Cardiac fibroblast (primary cell): Measurements from ENCODE around the gene CNTNAP2.
A peak's percentile ranks its signal among the peaks of the same experiment; 100 is the strongest.

Experiments used
- DNase-seq, 2 donors: peaks; one replicate each; pipeline versions ENCODE4 v3.0.0 to v3.0.0-alpha.2; 2010; ENCODE audit warnings: low read depth in 2 of 2
- H3K4me3 ChIP-seq, 2 donors: replicated peaks in 1 of 2; 1 replicate in 1 of 2; 2 replicates in 1 of 2; pipeline ENCODE4 v1.5.1; 2011; ENCODE audit warnings: low read depth in 2 of 2, low read length in 2 of 2, mild to moderate bottlenecking in 2 of 2, moderate library complexity in 1 of 2
- CTCF ChIP-seq: IDR thresholded peaks from one replicate; pipeline ENCODE4 v1.5.1; 2011; ENCODE audit warnings: low read depth, mild to moderate bottlenecking, low read length, inconsistent platforms

CNTNAP2 gene

GRCh38 chr7:148201992-148202391, 2085.4 kb downstream of the CNTNAP2 start:
- DNase-seq: no peak
- H3K4me3 ChIP-seq: no peak overlapping the region
- no peak for TF ChIP-seq CTCF

- no peak for DNase-seq
- no peak for TF ChIP-seq CTCF
- H3K4me3 ChIP-seq: no peak overlapping the region
These were observed 2088.2 kb downstream of the CNTNAP2 start for GRCh38 chr7:148204639-148205304.

DNA sequence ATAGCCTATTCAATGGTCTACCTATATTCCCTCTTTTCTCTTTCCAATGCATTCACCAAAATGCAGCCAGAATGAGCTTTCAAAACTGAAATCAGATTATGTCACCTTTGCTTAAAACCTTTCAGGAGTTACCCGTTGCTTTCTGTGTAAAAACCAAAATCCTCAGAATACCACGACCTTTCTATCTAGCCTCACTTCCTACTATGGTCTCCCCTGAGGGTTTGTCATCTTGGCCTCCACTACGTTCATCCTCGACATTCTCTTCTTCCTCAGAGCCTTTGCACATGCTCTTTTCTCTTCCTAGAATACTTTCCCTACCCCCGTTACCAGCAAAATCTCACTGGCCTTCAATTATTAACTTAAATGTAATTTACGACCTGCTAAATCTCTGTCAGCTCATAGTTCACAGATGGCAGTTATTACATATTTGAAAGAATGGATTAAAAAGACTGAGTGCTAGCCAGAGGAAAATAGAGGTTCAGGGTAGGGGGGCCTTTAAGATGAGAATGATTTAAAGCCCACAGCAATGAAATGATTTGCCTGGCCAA, 2093.1 kb downstream of the CNTNAP2 start:
- H3K4me3 ChIP-seq: no peak overlapping the region
- DNase-seq: no peak
- no peak for TF ChIP-seq CTCF

GRCh38 chr7:148210804-148211325, 2094.3 kb downstream of the CNTNAP2 start:
- TF ChIP-seq CTCF: no peak
- H3K4me3 ChIP-seq: no peak overlapping the region
- no peak for DNase-seq

DNA sequence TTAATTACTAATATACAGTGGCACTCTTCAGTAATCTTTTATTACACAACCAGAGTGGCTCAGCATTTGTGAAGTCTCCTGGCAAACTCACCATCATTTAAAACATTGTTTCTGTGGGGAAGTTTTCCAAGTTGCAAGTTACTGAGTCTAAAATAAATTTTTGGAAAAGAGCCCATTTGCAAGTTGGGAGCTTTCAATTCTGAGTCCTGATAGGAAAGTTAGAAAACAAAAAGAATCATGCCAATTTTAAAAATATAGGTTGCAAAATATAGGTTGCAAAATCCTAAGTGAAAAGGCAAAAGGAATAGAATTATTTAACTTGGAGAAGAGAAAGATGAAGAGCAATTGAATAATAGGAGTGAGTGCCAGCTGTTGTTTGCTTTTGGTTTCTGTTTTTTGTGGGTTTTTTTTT, 2095.1 kb downstream of the CNTNAP2 start:
- TF ChIP-seq CTCF: no peak
- peak in 1 of 2 donors; percentile 80 for DNase-seq

GRCh38 chr7:148212731-148213130, 2096.1 kb downstream of the CNTNAP2 start:
- no peak for TF ChIP-seq CTCF
- no peak overlapping the region for H3K4me3 ChIP-seq
- DNase-seq: no peak

More for the DNA sequence above, 2095.1 kb downstream of the CNTNAP2 start:
- H3K4me3 ChIP-seq: no peak overlapping the region
